Fibroblast of pulmonary artery (primary cell): Measurements from ENCODE around the gene CKAP2.
"Not testable (repeated sequence)": the region's sequence is repeated elsewhere in the genome, so short reads cannot be mapped to it uniquely, and the experiment has no call there.

Experiments used
- DNase-seq: peaks from one replicate; pipeline ENCODE4 v3.0.0-alpha.2; 2010; ENCODE audit warnings: low read depth
- H3K4me3 ChIP-seq: replicated peaks from 2 replicates; pipeline ENCODE4 v1.5.1; 2011; ENCODE audit warnings: low read depth, mild to moderate bottlenecking, control low read depth, low read length, moderate library complexity
- CTCF ChIP-seq: IDR thresholded peaks from 2 replicates; pipeline ENCODE4 v1.5.1; 2011; ENCODE audit warnings: mild to moderate bottlenecking, control low read depth, low read length, inconsistent platforms; ENCODE audit errors: missing control alignments

Gene CKAP2

GRCh38 chr13:52452470-52452869 lies 2.8 kb upstream of the CKAP2 start:
- TF ChIP-seq CTCF, result no peak
- no peak overlapping the region for H3K4me3 ChIP-seq
- no peak for DNase-seq

- H3K4me3 ChIP-seq, result peak overlapping the region; percentile 94
- TF ChIP-seq CTCF, result no peak
- DNase-seq, result no peak
These were observed 839 bp upstream of the CKAP2 start for GRCh38 chr13:52454459-52454819.

- DNase-seq, result peak; percentile 67
- no peak for TF ChIP-seq CTCF
- peak overlapping the region; percentile 94 for H3K4me3 ChIP-seq
These were observed 381 bp downstream of the CKAP2 start for GRCh38 chr13:52455677-52456041.

GRCh38 chr13:52459668-52460067 lies 4.4 kb downstream of the CKAP2 start:
- no peak overlapping the region for H3K4me3 ChIP-seq
- DNase-seq, result peak; percentile 48
- no peak for TF ChIP-seq CTCF

DNA sequence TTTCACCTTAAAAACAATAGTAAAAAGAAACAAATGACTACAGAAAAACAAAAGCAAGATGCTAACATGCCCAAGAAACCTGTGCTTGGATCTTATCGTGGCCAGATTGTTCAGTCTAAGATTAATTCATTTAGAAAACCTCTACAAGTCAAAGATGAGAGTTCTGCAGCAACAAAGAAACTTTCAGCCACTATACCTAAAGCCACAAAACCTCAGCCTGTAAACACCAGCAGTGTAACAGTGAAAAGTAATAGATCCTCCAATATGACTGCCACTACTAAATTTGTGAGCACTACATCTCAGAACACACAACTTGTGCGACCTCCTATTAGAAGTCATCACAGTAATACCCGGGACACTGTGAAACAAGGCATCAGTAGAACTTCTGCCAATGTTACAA lies 6.0 kb downstream of the CKAP2 start:
- DNase-seq, result no peak
- H3K4me3 ChIP-seq, result no peak overlapping the region
- TF ChIP-seq CTCF, result no peak

DNA sequence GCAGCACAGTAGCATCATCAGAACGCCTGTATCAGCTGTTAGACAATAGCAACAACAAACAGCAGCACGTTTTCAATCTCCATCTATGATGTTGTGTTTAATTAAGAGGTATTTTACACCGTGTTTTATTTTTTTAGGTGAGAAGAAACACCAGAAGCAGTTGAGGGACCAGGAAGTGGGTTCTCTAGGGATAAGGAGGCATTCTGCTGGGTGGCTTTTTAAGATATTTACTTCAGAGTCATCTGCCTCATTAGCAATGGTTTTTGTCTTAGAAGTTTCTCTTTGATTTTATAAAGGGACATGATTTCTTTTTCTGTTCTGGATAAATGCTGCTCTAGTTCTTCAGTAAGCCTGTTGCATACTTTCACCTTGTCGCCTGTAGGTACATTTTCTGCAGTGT lies 8.2 kb downstream of the CKAP2 start:
- no peak overlapping the region for H3K4me3 ChIP-seq
- DNase-seq, result no peak
- TF ChIP-seq CTCF, result no peak

DNA sequence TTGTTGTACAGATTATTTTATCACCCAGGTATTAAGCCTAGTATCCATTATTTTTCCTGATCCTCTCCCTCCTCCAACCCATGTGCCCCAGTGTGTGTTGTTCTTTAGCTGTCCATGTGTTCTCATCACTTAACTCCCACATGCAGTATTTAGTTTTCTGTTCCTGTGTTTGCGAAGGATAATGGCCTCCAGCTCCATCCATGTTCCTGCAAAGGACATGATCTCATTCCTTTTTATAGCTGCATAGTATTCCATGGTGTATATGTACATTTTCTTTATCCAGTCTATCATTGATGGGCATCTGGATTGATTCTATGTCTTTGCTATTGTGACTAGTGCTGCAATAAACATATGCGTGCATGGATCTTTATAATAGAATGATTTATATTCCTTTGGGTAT lies 13.2 kb downstream of the CKAP2 start:
- H3K4me3 ChIP-seq, DNase-seq: not testable (repeated sequence)

- not testable (repeated sequence) for H3K4me3 ChIP-seq, DNase-seq
These were observed 25.6 kb downstream of the CKAP2 start for GRCh38 chr13:52480677-52481428.

- not testable (repeated sequence) for DNase-seq, H3K4me3 ChIP-seq
These were observed 31.8 kb downstream of the CKAP2 start for GRCh38 chr13:52487078-52487477.

DNA sequence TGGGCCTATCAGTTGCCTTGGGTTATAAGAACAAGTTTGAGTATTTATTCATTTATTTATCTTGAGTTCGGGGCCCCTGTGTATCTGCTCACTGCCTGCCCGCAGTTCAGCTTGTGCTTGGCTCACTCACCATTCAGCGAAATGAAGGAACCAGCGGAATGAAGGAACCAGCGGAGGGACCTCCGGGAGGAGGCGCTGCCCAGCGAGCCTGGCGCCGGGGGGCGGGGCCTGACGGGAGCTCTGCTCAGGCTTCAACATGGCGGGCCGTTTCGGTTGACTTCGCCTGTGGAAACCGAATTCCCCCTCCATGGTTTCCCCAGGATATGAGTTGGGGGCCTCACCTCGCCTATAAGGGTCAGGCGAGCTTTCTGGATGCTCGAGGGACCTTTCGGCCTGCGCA lies 33.5 kb downstream of the CKAP2 start:
- DNase-seq, H3K4me3 ChIP-seq: not testable (repeated sequence)

DNA sequence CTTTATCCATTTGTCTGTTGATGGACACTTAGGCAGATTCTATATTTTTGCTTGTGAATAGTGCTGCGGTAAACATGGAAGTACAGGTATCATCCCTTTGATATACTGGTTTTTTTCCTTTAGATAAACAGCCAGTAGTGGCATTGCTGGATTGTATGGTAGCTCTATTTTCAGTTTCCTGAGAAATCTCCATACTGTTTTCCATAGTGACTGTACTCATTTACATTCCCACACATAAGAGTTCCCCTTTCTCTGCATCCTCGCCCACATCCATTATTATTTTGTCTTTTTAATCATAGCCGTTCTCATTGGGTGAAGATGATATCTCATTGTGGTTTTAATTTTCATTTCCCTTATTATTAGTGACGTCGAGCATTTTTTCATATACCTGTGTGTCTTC lies 35.7 kb downstream of the CKAP2 start:
- not testable (repeated sequence) for H3K4me3 ChIP-seq

DNA sequence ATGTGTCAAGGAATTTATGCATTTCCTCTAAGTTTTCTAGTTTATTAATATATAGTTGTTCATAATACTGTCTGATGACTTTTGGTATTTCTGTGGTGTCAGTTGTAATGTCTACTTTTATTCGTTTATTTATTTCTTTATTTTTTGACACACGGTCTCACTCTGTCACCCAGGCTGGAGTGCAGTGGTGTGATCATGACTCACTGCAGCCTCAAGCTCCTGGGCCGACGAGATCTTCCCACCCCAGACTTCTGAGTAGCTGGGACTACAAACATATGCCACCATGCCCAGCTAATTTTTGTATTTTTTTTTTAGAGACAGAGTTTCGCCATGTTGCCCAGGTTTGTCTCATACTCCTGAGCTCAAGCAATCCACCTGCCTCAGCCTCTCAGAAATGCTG lies 39.0 kb downstream of the CKAP2 start:
- DNase-seq, H3K4me3 ChIP-seq: not testable (repeated sequence)

More for the DNA sequence above, 35.7 kb downstream of the CKAP2 start:
- not testable (repeated sequence) for DNase-seq

- not testable (repeated sequence) for DNase-seq
These were observed 42.7 kb downstream of the CKAP2 start for GRCh38 chr13:52497979-52498378.

More at GRCh38 chr13:52497979-52498378, 42.7 kb downstream of the CKAP2 start:
- H3K4me3 ChIP-seq, result not testable (repeated sequence)
